ENCODE measurements around the gene GADD45B. TPM values are rescaled to one million over a fixed set of nuclear protein-coding genes. Genes with fewer than 3 reads are reported as not detected.
"Not testable (repeated sequence)": the region's sequence is repeated elsewhere in the genome, so short reads cannot be mapped to it uniquely, and the experiment has no call there.

Gene GADD45B
- total RNA-seq, 2 donors from 2014 or later = 64.0 to 189 TPM

DNA sequence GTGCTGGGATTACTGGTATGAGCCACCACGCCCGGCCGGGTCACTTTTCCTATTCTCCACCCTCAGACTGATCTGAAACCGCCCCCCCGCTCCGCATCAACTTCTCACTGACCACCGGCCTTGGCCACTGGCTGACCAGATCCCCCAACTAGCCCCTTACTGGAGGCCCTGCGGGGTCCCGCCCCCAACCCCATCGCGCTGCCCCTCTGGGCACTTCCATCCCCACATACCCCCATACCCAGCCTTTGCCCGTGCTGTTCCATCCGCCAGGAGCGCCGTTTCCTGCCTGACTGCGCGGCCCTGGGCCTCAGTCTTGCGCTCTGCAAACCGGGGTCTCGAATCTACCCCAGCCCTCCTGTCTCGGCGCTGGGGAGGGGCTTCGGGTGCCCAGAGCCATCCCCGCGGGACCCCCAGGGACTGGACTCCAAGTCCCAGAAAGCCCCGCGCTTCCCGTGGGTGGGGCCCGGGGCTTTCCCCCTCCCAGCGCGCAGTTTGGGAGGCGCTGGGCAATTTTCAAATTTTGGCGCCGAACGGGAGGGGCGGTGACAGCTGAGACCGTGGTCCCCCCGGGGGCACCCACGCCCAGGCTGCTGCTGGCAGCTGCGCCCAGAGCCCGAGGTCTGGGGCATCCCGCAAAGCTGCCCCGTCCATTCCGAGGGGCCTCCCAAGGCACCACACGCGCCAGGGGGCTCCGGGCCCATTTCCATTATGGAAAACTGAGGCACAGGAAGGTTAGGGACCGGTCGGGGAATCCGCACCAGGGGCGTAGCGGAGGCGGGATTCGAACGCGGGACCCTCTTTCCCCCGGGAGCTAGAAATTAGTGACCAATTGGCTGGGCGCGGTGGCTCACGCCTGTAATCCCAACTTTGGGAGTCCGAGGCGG is 13.9 kb upstream of the GADD45B start:
- intact Hi-C loops (cut with DNase I) = no loop called here
- ATAC-seq (peak; percentile 71 to 83), DNase-seq (peak; percentile 72)

DNA sequence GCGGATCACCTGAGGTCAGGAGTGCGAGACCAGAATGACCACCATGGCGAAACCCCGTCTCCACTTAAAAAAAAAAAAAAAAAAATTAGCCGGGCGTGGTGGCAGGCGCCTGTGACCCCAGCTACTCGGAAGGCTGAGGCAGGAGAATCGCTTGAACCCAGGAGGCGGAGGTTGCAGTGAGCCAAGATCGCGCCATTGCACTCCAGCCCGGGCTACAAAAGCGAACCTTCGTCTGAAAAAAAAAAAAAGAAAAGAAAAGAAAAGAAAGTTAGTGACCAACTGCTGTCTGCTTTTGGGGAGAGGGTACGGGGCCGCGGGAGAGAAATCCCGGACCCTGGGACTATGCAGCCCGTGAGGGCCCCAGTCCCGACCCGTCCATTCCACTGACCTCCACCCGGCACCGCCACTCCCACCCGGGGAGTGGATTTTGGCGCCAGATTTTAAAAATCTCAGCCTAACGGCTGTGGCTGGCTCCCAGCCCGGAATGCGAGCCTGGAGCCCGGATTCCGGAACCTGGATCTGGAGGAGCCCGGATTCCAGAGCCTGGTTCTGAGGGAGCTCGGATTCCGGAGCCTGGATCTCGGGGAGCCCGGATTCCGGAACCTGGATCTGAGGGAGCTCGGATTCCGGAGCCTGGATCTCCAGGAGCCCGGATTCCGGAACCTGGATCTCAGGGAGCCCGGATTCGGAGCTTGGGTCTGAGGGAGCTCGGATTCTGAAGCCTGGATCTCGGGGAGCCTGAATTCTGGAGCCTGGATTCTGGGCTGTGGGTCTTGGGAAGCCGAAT is 13.1 kb upstream of the GADD45B start:
- DNase-seq (peak; percentile 92), ATAC-seq (peak; percentile 82 to 89)
- intact Hi-C loops (cut with DNase I) = no loop called here

DNA sequence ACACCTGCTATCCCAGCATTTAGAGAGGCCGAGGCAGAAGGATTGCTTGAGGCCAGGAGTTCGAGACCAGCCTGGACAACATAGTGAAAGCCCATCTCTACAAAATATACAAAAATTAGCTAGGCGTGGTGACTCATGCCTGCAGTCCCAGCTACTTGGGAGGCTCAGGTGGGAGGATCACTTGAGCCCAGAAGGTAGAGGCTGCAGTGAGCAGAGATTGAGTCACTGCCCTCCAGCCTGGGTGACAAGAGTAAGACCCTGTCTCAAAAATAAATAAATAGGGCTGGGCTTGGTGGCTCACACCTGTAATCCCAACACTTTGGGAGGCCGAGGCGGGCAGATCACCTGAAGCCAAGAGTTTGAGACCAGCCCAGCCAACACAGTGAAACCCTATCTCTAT is 12.2 kb upstream of the GADD45B start:
- ATAC-seq; intact Hi-C loops (cut with DNase I); DNase-seq: not testable (repeated sequence)

DNA sequence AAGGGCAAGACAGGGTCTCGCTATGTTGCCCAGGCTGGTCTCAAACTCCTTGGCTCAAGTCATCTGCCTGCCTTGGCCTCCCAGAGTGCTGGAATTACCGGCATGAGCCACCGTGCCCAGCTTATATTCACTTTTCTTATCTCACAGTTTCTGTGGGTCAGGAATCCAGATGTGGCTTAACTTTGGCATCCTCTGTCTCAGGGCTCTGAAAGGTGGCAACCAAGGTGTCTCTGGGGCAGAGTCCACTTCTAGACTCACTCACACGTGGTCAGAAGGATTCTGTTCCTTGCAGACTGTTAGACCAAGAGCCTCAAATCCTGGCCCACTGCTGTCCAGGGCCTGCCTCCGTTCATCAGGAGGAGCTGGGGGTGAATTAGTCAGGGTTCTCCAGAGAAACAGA is 11.5 kb upstream of the GADD45B start:
- intact Hi-C loops (cut with DNase I) = no loop called here

DNA sequence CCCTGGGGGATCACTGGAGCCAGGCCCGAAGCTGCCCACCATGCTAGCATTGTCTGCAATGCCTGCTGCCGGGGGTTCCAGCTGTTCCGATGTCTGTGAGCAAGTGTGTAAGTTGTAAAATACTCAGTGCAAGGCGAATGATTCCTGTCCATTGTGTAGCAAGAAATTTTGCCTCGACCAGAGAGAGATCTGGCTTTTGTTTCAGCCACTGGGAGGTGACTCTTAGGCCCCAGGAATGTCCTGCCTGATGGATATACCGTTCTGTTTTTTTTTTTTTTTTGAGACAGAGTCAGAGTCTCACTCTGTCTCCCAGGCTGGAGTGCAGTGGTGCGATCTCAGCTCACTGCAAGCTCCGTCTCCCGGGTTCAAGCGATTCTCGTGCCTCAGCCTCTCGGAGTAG is 7.3 kb upstream of the GADD45B start:
- DNase-seq = no peak
- intact Hi-C loops (cut with DNase I) = no loop called here
- ATAC-seq = no peak

More for the DNA sequence above, 11.5 kb upstream of the GADD45B start:
- DNase-seq = no peak
- no peak for ATAC-seq

DNA sequence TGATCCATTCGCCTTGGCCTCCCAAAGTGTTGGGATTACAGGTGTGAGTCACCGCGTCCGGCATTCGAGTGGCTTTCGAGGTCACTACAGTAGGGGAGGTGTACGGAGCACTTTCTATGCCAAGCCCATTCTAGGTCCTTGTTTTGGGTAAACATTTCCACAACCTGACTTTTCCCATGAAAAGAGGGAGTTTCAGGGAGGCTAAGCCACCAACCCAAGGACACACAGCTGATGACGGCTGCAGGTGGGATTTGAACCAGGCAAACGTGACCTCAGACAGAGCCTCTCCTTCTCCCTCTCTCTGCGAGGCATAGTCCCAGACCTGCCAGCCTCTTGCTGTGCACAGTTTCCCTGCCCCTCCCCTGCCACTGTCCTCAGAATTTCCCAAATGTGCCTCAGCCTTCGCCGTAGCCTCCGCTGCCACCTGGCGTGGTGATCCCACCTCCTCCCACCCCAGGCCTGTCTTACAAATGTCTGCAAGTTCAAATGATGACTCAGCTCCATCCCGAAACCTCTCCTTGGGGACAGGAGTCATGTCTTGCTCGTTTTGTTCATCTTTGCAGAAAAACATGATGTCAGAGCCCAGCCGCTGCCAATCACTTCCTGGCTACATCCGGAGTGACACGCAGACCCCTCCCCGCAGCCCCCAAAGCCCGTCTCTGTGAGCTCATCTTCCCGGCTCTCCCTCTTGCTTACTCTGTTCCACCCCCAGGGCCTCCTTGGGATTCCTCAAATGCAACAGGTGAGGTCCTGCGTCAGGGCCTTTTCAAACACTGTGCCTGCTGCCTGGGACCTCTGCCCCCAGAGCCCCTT is 6.6 kb upstream of the GADD45B start:
- DNase-seq (peak; percentile 50), ATAC-seq (peak in 1 of 2 donors; percentile 62)

DNA sequence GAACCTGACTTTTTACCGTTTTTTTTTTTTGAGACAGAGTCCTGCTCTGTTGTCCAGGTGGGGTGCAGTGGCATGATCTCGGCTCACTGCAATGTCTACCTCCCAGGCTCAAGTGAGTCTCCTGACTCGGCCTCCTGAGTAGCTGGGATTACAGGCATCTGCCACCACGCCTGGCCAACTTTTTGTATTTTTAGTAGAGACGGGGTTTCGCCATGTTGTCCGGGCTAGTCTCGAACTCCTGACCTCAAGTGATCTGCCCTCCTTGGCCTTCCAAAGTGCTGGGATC is 6.1 kb upstream of the GADD45B start:
- not testable (repeated sequence) for ATAC-seq, DNase-seq
- intact Hi-C loops (cut with DNase I) = loop anchor here in 1 of 2 donors (10.0 kb wide), 1 partner anchor 105 kb away; no protein-coding TSS in a partner anchor

More for the DNA sequence above, 6.6 kb upstream of the GADD45B start:
- intact Hi-C loops (cut with DNase I) = no loop called here

DNA sequence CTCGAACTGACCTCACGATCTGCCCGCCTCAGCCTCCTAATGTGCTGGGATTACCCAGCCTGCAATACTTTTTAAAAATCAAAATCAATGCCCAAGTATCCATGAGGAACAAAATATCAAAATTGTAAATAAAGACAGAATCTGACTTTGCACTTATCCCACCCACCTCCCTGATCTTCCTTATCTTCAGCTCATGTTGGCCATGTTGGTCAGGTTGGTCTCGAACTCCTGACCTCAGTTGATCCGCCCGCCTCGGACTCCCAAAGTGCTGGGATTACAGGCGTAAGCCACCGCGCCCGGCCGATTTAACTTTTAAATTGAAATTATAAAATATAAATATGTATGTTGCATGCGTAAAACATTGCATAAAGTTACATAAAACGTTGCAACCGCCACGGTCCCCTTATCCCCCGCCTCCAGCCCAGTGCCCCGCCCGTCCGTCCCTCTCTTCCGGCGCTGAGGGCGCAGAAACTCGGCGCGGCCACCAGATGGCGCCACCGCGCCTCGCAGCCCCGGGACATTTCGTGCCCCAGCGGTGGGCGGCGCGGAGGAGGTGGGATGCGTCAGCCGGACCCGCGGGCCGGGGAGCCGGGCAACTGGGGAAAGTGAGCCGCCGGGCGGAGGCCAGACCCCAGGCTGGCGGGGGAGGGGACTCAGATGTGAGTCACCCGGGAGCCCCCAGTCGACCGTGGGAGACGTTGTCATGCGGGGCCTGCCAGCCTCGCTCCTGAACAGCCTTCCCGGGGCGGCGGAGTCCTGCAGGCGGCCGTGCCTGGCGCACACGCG is 1.5 kb upstream of the GADD45B start:
- peak; percentile 48 to 59 for ATAC-seq
- peak; percentile 91 for DNase-seq
- intact Hi-C loops (cut with DNase I) = loop anchor here (1.0 to 10.0 kb wide), 5 partner anchors 68 to 138 kb away; no protein-coding TSS in a partner anchor

DNA sequence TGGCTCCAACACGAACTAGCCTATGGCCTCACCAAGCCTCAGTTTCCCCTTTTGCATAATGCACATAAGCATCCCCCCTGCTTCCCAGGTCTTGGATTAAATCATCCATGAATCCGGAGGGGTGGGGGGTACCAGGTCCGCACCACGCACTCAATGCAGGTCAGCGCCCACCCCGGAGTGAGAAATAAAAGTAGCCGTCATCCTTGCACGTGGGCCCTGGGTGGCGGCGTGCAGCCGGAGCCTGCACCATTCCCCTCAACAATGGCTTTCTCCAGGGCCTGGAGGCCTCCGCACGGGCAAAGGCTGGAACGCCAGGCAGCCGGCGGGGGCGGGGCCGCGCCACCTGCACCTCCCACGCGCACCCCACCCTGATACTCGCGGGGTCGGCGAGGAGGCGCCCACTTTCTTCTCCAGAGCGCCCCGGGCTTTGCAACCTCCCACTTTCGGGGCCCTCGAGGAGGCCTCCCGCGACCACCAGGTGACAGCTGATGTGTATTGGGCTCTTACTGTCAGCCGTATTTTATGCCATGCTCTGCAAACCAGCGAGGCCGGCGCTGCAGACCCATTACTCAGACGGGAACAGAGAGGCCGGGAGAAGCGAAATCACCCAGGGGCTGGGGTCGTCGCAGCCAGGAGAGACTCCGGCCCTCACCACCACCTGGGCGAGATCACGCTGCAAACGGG is 767 bp upstream of the GADD45B start:
- ATAC-seq (peak; percentile 20 to 29), DNase-seq (peak; percentile 70)
- intact Hi-C loops (cut with DNase I) = loop anchor here (2.0 to 10.0 kb wide), 4 partner anchors 67 to 138 kb away; no protein-coding TSS in a partner anchor

DNA sequence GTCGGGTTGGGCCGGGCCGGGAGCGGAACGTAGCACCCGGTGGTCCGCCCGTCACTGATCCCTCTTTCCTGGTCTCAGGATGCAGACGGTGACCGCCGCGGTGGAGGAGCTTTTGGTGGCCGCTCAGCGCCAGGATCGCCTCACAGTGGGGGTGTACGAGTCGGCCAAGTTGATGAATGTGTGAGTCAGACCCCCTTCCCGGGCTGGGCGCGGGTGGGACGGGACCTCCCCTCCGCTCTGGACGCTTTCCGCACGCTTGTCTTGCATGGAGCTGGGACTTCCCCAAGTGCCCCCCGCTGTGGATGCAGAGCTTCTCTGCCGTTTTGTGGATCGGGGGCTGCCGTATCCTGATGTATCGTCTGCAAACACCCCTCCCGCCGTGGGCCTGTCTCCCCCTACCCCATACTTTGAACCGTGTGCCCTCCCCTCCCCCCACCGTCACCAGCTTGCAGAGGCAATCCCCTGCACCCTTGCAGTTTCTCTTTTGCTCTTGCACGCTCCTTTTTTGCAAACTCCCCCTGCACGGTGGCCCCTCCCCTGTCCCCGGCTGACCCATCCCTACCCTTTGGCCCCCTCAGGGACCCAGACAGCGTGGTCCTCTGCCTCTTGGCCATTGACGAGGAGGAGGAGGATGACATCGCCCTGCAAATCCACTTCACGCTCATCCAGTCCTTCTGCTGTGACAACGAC is 669 bp downstream of the GADD45B start:
- peak; percentile 1 to 5 for ATAC-seq
- DNase-seq = peak; percentile 63
- intact Hi-C loops (cut with DNase I) = loop anchor here (2.0 to 10.0 kb wide), 3 partner anchors 66 to 98 kb away; no protein-coding TSS in a partner anchor

DNA sequence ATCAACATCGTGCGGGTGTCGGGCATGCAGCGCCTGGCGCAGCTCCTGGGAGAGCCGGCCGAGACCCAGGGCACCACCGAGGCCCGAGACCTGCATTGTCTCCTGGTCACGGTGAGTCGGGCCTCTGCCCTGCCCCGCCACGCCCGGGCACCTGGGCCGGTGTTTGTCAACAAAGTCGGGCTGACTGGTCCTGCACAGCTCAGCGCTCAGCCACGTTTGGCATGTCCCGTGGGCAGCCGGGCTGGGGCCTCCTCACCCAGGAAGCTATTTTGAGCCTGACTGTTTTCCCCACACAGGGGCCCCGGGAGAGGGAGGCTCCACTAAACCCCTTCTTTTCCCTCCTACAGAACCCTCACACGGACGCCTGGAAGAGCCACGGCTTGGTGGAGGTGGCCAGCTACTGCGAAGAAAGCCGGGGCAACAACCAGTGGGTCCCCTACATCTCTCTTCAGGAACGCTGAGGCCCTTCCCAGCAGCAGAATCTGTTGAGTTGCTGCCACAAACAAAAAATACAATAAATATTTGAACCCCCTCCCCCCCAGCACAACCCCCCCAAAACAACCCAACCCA is 1.3 kb downstream of the GADD45B start:
- intact Hi-C loops (cut with DNase I) = loop anchor here (2.0 to 10.0 kb wide), 3 partner anchors 65 to 98 kb away; no protein-coding TSS in a partner anchor
- ATAC-seq (peak; percentile 1), DNase-seq (peak; percentile 54)

DNA sequence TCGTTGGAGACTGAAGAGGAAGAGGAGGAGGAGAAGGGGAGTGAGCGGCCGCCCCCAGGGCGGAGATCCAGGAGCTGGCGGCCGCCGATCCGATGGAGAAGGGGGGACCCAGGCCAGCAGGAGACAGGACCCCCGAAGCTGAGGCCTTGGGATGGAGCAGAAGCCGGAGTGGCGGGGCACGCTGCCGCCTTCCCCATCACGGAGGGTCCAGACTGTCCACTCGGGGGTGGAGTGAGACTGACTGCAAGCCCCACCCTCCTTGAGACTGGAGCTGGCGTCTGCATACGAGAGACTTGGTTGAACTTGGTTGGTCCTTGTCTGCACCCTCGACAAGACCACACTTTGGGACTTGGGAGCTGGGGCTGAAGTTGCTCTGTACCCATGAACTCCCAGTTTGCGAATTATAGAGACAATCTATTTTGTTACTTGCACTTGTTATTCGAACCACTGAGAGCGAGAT is 1.8 kb downstream of the GADD45B start:
- ATAC-seq (peak in 1 of 2 donors; percentile 1), DNase-seq (peak; percentile 48)
- intact Hi-C loops (cut with DNase I) = loop anchor here (2.0 to 10.0 kb wide), 3 partner anchors 65 to 97 kb away; no protein-coding TSS in a partner anchor

DNA sequence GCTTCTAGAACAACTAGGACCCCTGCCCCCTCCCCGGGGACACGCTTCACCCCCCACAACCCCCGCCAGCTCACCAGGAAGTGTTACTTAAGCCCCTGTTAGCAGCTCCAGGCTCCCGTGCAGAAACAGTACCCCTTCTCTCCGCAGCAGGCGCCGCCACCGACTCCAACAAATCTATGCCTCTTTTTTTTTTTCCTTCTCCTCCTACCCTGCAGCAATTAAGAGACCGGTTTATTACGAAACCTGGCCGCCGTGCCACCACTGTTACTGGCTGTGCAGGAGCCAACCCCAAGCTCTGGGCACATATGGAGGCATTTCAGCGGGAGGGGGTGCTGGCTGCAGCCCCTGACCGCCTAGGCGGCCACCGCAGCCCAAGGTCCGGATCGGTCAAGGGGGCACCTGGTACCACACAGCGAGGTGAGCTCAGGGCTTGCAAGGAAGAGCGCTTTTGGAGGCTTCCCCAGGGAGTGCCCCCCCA is 2.4 kb downstream of the GADD45B start:
- peak; percentile 67 for DNase-seq
- intact Hi-C loops (cut with DNase I) = loop anchor here in 1 of 2 donors (5.0 to 10.0 kb wide), 2 partner anchors 64 to 96 kb away; no protein-coding TSS in a partner anchor
- peak; percentile 0 to 2 for ATAC-seq

DNA sequence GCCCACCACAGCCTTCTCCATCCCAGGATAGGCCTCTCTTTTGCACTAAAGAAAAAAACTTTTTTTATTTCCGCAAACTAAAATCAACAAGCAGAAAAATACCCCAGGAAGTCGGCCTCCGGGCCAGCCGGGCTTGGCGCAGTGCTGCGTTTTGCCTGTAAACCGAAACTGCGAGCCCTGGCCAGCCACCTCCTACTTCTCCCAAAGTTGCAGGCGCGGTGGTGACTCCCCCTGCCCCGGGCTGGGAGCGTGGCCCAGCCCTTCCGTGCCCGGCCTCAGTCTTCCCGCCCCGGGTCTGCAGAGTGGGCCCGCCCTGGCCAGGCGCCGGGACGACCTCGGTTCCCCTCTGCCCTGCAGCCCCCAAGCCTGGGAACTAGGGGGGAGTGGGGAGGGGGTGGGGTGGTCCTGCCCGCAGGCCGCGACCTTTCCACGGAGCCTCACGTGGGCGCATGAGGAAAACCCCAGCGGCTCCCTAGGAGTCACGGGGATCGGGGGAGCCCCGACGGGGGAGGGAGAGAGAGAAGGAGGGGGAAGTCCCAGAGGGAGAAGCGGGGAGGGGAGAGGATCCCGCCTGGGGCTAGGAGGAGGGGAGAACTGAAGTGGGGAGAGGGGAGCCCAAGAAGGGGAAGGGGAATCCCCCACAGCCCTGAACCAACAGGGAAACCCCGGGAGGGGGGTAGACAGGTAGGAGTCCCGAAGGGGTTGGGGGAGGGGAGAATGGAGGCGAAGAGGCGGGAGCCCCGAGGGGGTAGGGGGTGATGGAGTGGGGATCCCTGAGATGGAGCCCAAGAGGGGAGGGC is 3.0 kb downstream of the GADD45B start:
- peak; percentile 88 for DNase-seq
- intact Hi-C loops (cut with DNase I) = loop anchor here in 1 of 2 donors (5.0 to 10.0 kb wide), 2 partner anchors 63 to 96 kb away; no protein-coding TSS in a partner anchor
- peak; percentile 36 for ATAC-seq

DNA sequence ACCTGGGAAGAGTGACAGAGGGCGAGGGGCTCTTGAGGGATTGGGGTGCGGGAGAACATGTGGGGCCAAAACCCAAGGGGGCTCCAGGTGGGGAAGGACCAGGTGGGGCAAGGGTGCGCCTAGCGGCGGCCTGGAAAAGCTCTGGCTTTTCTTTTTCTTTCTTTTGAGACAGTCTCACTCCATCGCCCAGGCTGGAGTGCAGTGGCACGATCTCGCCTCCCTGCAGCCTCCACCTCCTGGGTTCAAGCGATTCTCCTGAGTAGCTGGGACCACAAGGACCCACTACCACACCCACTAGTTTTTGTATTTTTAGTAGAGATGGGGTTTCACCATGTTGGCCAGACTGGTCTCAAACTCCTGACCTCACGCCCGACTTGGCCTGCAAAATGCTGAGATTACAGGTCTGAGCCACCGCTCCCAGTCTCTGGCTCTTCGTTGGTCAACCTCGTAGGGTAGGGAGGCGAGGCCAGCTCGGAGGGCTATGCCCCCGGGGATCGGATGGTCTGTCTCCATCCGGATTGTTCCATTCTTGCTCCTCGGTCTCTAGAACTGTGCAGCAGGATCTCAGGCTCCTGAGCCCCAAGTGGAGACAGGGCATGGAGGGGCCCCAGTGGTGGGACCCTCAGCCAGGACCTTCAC is 3.7 kb downstream of the GADD45B start:
- peak; percentile 44 for DNase-seq
- intact Hi-C loops (cut with DNase I) = loop anchor here in 1 of 2 donors (5.0 to 10.0 kb wide), 2 partner anchors 63 to 95 kb away; no protein-coding TSS in a partner anchor

More for the DNA sequence above, 3.7 kb downstream of the GADD45B start:
- no peak for ATAC-seq
